ENCODE data around the gene CEP41. TPM values are rescaled to one million over a fixed set of nuclear protein-coding genes. Genes with fewer than 3 reads are reported as not detected.

The CEP41 gene
- total RNA-seq, 2 experiments from 2014 or later = 3.3 to 4.8 TPM

- Histone ChIP-seq H3K4me1 (ENCODE audit: insufficient read depth, low read length) (no peaks in the 10 kb centered on the region), H3K27ac (ENCODE audit: low read depth in 1 of 2, low read length in 2 of 2) (no peak overlapping the region)
- ATAC-seq (ENCODE audit: poor library complexity) = no peak
Measured at GRCh38 chr7:130405003-130405402, 35.8 kb downstream of the CEP41 start.

DNA sequence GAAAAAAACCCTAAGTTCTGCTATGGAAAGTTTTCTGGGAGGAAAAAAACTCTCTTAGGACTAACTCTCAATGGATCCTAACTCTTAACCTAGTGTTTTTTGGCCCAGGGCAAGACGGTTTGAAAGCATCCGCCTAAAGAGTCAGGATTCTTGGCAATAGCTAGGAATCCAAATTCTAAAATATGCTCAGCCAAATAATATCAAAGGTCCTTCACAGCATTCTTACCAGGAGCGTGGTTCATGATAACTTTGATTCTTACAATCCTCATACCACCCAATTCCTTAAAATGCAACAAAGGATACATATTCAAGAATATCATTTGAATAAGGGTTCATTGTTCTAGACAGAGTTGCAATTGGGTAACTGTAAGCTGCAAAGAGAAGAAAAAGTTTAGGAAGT is 39.2 kb downstream of the CEP41 start:
- POLR2A ChIA-PET = interaction anchor here (1.1 kb wide), 1 partner anchor 12 kb away, joined by 3 read pairs; no protein-coding TSS in a partner anchor
- Mint-ChIP-seq H3K9me3 (no peaks in the 10 kb centered on the region), H3K4me3 (no peak overlapping the region), H3K4me1 (ENCODE audit: low read depth) (no peaks in the 10 kb centered on the region), H3K36me3 (ENCODE audit: low read depth) (peaks cover 52% of the 10 kb centered on the region), H3K27me3 (no peaks in the 10 kb centered on the region), H3K27ac (no peak overlapping the region)
- no peak for DNase-seq
- Histone ChIP-seq H3K36me3 (ENCODE audit: insufficient read depth, low read length) (peaks cover 5% of the 10 kb centered on the region), H3K27ac (ENCODE audit: low read depth in 1 of 2, low read length in 2 of 2) (no peak overlapping the region), H3K9me3 (ENCODE audit: control insufficient read depth in 1 of 2, insufficient read depth in 1 of 2, low read length in 2 of 2) (no peaks in the 10 kb centered on the region), H3K4me3 (ENCODE audit: low read length) (no peak overlapping the region), H3K27me3 (ENCODE audit: control insufficient read depth in 1 of 2, insufficient read depth in 2 of 2, low read length in 2 of 2) (no peaks in the 10 kb centered on the region), H3K4me1 (ENCODE audit: insufficient read depth, low read length) (no peaks in the 10 kb centered on the region)
- TF ChIP-seq CTCF (IDR thresholded peaks at IDR 0.05) = no peak
- CTCF ChIA-PET = no interaction called here
- intact Hi-C loops (cut with DNase I, micrococcal nuclease) = loop anchor here in 1 of 2 experiments (5.0 kb wide), 1 partner anchor 86 kb away; no protein-coding TSS in a partner anchor
- ATAC-seq (ENCODE audit: poor library complexity) = no peak

More at GRCh38 chr7:130405003-130405402, 35.8 kb downstream of the CEP41 start:
- Mint-ChIP-seq H3K4me1 (ENCODE audit: low read depth) (peaks cover 7% of the 10 kb centered on the region), H3K36me3 (ENCODE audit: low read depth) (peaks cover 36% of the 10 kb centered on the region), H3K27me3 (no peaks in the 10 kb centered on the region), H3K4me3 (no peak overlapping the region), H3K27ac (no peak overlapping the region), H3K9me3 (no peaks in the 10 kb centered on the region)
- no peak for DNase-seq
- no peak overlapping the region for H3K4me3 ChIP-seq (ENCODE audit: low read length)
- no peaks in the 10 kb centered on the region for H3K27me3 ChIP-seq (ENCODE audit: control insufficient read depth in 1 of 2, insufficient read depth in 2 of 2, low read length in 2 of 2)
- intact Hi-C loops (cut with DNase I, micrococcal nuclease) = no loop called here
- ChIA-PET CTCF (interaction anchor here (1.4 kb wide), 1 partner anchor 10 kb away, joined by 4 read pairs; no protein-coding TSS in a partner anchor), POLR2A (no interaction called here)
- H3K36me3 ChIP-seq (ENCODE audit: insufficient read depth, low read length) = peaks cover 5% of the 10 kb centered on the region
- no peaks in the 10 kb centered on the region for H3K9me3 ChIP-seq (ENCODE audit: control insufficient read depth in 1 of 2, insufficient read depth in 1 of 2, low read length in 2 of 2)
- no peak for TF ChIP-seq CTCF (IDR thresholded peaks at IDR 0.05)

DNA sequence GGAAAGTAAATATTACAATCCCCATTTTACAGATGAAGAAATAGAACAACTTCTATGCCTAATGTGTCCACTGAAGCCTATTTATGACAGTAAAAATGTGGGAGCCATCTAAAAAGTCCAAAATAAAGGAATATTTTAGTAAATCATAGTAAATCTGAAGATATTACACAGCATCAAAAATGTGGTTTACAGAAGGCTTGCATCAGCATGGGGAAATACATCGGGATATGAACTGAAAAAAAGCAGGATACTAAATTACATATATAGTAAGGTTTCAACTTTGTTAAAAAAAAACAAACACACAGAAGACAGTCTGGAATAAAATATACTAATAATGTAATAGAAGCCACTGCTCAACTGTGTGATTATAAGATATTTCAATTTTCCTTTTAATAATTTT is 39.7 kb downstream of the CEP41 start:
- ChIA-PET CTCF (no interaction called here), POLR2A (interaction anchor here (1.1 kb wide), 1 partner anchor 12 kb away, joined by 3 read pairs; no protein-coding TSS in a partner anchor)
- intact Hi-C loops (cut with DNase I, micrococcal nuclease) = loop anchor here in 1 of 2 experiments (5.0 kb wide), 1 partner anchor 86 kb away; no protein-coding TSS in a partner anchor
- H3K36me3 Mint-ChIP-seq (ENCODE audit: low read depth) = peaks cover 54% of the 10 kb centered on the region
- H3K27ac Mint-ChIP-seq = no peak overlapping the region
- no peaks in the 10 kb centered on the region for H3K4me1 ChIP-seq (ENCODE audit: insufficient read depth, low read length)
- no peak overlapping the region for H3K4me3 ChIP-seq (ENCODE audit: low read length)
- no peaks in the 10 kb centered on the region for H3K9me3 Mint-ChIP-seq
- no peak for ATAC-seq (ENCODE audit: poor library complexity)
- peaks cover 5% of the 10 kb centered on the region for H3K36me3 ChIP-seq (ENCODE audit: insufficient read depth, low read length)
- H3K27me3 ChIP-seq (ENCODE audit: control insufficient read depth in 1 of 2, insufficient read depth in 2 of 2, low read length in 2 of 2) = no peaks in the 10 kb centered on the region
- no peak for DNase-seq
- H3K27me3 Mint-ChIP-seq = no peaks in the 10 kb centered on the region
- H3K9me3 ChIP-seq (ENCODE audit: control insufficient read depth in 1 of 2, insufficient read depth in 1 of 2, low read length in 2 of 2) = no peaks in the 10 kb centered on the region
- H3K4me3 Mint-ChIP-seq = no peak overlapping the region
- H3K27ac ChIP-seq (ENCODE audit: low read depth in 1 of 2, low read length in 2 of 2) = no peak overlapping the region
- peaks cover under 1% of the 10 kb centered on the region for H3K4me1 Mint-ChIP-seq (ENCODE audit: low read depth)
- no peak for TF ChIP-seq CTCF (IDR thresholded peaks at IDR 0.05)
